ENCODE measurements around the gene GALNT5. TPM values are rescaled to one million over a fixed set of nuclear protein-coding genes. Genes with fewer than 3 reads are reported as not detected.

GALNT5 gene
- total RNA-seq, 1 experiment from 2014 or later, result 6.8 TPM

DNA sequence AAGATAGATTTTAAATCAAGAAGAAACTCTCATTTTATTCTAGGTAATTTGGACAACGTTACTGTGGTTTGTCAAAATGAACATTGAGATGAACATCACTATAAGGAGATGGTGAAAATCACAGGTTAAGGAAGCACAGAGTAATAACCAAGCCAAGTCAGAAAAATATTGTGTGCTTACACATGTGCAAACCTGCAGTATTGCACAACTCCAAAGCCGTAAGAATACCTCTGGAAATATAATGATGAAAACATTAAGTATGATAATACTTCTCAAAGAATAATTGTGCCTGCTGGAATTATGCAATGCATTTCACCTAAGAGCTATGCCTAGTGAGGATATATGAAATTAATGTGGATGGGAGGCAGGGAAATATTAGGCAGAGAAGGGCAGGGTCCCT lies 21.1 kb upstream of the GALNT5 start:
- Mint-ChIP-seq H3K27me3 (ENCODE audit: insufficient read depth, unreplicated experiment) (no peaks in the 10 kb centered on the region), H3K9me3 (ENCODE audit: unreplicated experiment) (no peaks in the 10 kb centered on the region), H3K36me3 (ENCODE audit: insufficient read depth, unreplicated experiment) (no peaks in the 10 kb centered on the region), H3K4me3 (ENCODE audit: unreplicated experiment) (no peak overlapping the region), H3K4me1 (ENCODE audit: low read depth, unreplicated experiment) (no peaks in the 10 kb centered on the region), H3K27ac (ENCODE audit: unreplicated experiment) (no peak overlapping the region)
- no peak for DNase-seq
- intact Hi-C loops (cut with micrococcal nuclease; ENCODE audit: unreplicated experiment), result no loop called here
- TF ChIP-seq, protein P1, sequence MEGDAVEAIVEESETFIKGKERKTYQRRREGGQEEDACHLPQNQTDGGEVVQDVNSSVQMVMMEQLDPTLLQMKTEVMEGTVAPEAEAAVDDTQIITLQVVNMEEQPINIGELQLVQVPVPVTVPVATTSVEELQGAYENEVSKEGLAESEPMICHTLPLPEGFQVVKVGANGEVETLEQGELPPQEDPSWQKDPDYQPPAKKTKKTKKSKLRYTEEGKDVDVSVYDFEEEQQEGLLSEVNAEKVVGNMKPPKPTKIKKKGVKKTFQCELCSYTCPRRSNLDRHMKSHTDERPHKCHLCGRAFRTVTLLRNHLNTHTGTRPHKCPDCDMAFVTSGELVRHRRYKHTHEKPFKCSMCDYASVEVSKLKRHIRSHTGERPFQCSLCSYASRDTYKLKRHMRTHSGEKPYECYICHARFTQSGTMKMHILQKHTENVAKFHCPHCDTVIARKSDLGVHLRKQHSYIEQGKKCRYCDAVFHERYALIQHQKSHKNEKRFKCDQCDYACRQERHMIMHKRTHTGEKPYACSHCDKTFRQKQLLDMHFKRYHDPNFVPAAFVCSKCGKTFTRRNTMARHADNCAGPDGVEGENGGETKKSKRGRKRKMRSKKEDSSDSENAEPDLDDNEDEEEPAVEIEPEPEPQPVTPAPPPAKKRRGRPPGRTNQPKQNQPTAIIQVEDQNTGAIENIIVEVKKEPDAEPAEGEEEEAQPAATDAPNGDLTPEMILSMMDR (IDR thresholded peaks at IDR 0.05; ENCODE audit: insufficient read depth in 1 of 2, low read depth in 1 of 2, low read length in 1 of 2, severe bottlenecking in 1 of 2, unreplicated experiment in 1 of 2), result no peak
- H3K27me3 ChIP-seq (replicated peaks; ENCODE audit: control insufficient read depth, insufficient read depth, low read length), result no peaks in the 10 kb centered on the region
- CTCF ChIA-PET, result no interaction called here
- H3K4me3 ChIP-seq (ENCODE audit: low read depth, low read length), result no peak overlapping the region
- no TSS peak for BruUV-seq (replicated peaks)
- H3K36me3 ChIP-seq (ENCODE audit: control insufficient read depth, insufficient read depth, low read length), result no peaks in the 10 kb centered on the region
- no peaks in the 10 kb centered on the region for H3K4me1 ChIP-seq
- H3K9me3 ChIP-seq, result no peaks in the 10 kb centered on the region
- POLR2A ChIA-PET, result no interaction called here

DNA sequence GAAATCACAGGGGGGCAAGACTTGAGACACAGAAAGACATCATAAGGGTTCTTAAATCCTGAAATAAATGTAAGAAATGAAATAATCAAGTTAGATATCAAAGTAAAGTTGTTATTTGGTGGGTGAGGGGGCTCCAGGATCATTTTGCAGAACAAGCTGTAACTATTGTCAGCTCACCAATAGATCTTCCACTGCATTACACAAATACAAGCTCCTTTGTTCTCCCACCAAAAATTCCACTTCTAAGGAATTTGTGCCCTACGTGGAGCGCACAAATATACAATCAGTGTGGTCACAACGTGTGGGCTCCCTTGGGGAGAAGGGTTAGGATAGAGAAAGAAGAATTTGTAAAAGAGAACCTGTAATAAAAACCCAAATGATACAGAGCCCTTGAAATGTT lies 19.2 kb upstream of the GALNT5 start:
- no peaks in the 10 kb centered on the region for H3K36me3 ChIP-seq (ENCODE audit: control insufficient read depth, insufficient read depth, low read length)
- no TSS peak for BruUV-seq (replicated peaks)
- H3K36me3 Mint-ChIP-seq (ENCODE audit: insufficient read depth, unreplicated experiment), result no peaks in the 10 kb centered on the region
- no peaks in the 10 kb centered on the region for H3K27me3 ChIP-seq (replicated peaks; ENCODE audit: control insufficient read depth, insufficient read depth, low read length)
- POLR2A ChIA-PET, result no interaction called here
- intact Hi-C loops (cut with micrococcal nuclease; ENCODE audit: unreplicated experiment), result no loop called here
- no peaks in the 10 kb centered on the region for H3K4me1 Mint-ChIP-seq (ENCODE audit: low read depth, unreplicated experiment)
- H3K4me3 ChIP-seq (ENCODE audit: low read depth, low read length), result no peak overlapping the region
- TF ChIP-seq, protein P1 (IDR thresholded peaks at IDR 0.05; ENCODE audit: insufficient read depth in 1 of 2, low read depth in 1 of 2, low read length in 1 of 2, severe bottlenecking in 1 of 2, unreplicated experiment in 1 of 2), result no peak
- CTCF ChIA-PET, result interaction anchor here (0.5 kb wide), 1 partner anchor 109 kb away, joined by 3 read pairs; no protein-coding TSS in a partner anchor
- no peak for DNase-seq
- no peaks in the 10 kb centered on the region for H3K4me1 ChIP-seq
- no peaks in the 10 kb centered on the region for H3K9me3 Mint-ChIP-seq (ENCODE audit: unreplicated experiment)
- H3K27ac Mint-ChIP-seq (ENCODE audit: unreplicated experiment), result no peak overlapping the region
- no peaks in the 10 kb centered on the region for H3K9me3 ChIP-seq
- no peaks in the 10 kb centered on the region for H3K27me3 Mint-ChIP-seq (ENCODE audit: insufficient read depth, unreplicated experiment)
- H3K4me3 Mint-ChIP-seq (ENCODE audit: unreplicated experiment), result no peak overlapping the region

DNA sequence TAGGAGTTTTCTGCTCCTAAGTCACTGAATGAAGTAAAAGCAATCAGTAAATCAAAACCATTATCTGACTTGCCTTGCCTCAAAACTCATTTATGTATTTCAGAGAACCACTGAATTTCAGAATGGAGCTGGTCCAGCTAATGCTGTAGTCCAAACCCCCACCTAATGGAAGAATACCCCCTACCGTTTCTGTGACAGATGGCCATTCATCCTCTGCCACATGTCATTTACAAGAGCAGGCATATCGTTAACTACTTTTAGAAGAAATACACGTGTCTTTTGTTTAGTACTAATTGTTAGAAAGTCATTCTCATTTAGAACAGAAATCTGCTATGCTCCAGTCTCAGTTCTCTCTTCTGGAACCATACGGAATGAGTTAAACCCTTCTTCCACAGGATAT lies 12.8 kb upstream of the GALNT5 start:
- POLR2A ChIA-PET, result no interaction called here
- no peaks in the 10 kb centered on the region for H3K27me3 Mint-ChIP-seq (ENCODE audit: insufficient read depth, unreplicated experiment)
- Histone ChIP-seq H3K36me3 (ENCODE audit: control insufficient read depth, insufficient read depth, low read length) (no peaks in the 10 kb centered on the region), H3K9me3 (no peaks in the 10 kb centered on the region), H3K4me1 (peaks cover 23% of the 10 kb centered on the region), H3K4me3 (ENCODE audit: low read depth, low read length) (no peak overlapping the region), H3K27me3 (replicated peaks; ENCODE audit: control insufficient read depth, insufficient read depth, low read length) (no peaks in the 10 kb centered on the region)
- peaks cover 20% of the 10 kb centered on the region for H3K4me1 Mint-ChIP-seq (ENCODE audit: low read depth, unreplicated experiment)
- no peak overlapping the region for H3K27ac Mint-ChIP-seq (ENCODE audit: unreplicated experiment)
- no peaks in the 10 kb centered on the region for H3K9me3 Mint-ChIP-seq (ENCODE audit: unreplicated experiment)
- H3K36me3 Mint-ChIP-seq (ENCODE audit: insufficient read depth, unreplicated experiment), result no peaks in the 10 kb centered on the region
- no peak for DNase-seq
- no TSS peak for BruUV-seq (replicated peaks)
- intact Hi-C loops (cut with micrococcal nuclease; ENCODE audit: unreplicated experiment), result no loop called here
- TF ChIP-seq, protein P1 (IDR thresholded peaks at IDR 0.05; ENCODE audit: insufficient read depth in 1 of 2, low read depth in 1 of 2, low read length in 1 of 2, severe bottlenecking in 1 of 2, unreplicated experiment in 1 of 2), result no peak
- H3K4me3 Mint-ChIP-seq (ENCODE audit: unreplicated experiment), result no peak overlapping the region
- CTCF ChIA-PET, result no interaction called here

Data from Caco-2 (cell line).